HG03139 (cell line): ENCODE data around the gene RAB11B.
A peak's percentile ranks its signal among the peaks of the same experiment; 100 is the strongest.
"Not testable (repeated sequence)": the region's sequence is repeated elsewhere in the genome, so short reads cannot be mapped to it uniquely, and the experiment has no call there.

Experiments used
- ATAC-seq: cut with Tn5 transposase; IDR thresholded peaks from one replicate; pipeline ENCODE4 v1.9.1; 2021; ENCODE audit not compliant: unreplicated experiment

Gene RAB11B

DNA sequence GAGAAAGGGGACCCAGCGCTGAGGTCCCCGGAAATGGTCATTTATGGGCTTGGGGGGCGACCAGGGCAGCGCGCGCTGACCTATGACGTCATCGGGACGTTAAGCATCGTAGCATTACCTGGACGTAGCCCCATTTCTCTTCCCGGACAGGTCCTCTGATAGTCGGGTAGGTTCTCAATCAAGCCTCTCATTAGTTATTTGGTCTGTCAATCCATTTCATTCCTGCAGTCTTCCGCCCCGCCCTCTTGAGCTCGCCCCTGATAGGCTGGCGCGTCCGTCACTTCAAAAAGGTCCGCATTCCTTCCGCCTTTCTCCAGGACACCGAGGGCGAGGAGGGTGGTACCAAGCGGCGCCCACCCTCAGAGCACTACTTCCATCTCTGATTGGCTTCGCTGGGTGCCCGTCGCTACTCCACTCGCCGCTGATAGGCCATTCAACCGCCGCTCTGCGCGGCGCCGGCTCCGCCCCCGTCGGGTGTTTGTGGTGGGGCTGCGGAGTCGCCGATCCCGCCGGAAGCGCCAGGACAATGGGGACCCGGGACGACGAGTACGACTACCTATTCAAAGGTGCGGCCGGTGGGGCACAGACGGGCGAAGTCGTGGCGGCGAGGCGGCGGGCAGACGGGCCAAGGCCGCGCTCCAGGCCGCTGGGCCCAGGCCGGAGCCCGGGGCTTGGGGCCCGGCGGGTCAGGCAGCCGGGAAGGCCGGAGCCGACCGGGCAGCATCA, at the start of gene RAB11B:
RAB11B (plus strand) TSS at position 470 of the 726 bp plus-strand sequence; CDS start at position 527, 57 bp downstream.
- peak; percentile 88 for ATAC-seq

DNA sequence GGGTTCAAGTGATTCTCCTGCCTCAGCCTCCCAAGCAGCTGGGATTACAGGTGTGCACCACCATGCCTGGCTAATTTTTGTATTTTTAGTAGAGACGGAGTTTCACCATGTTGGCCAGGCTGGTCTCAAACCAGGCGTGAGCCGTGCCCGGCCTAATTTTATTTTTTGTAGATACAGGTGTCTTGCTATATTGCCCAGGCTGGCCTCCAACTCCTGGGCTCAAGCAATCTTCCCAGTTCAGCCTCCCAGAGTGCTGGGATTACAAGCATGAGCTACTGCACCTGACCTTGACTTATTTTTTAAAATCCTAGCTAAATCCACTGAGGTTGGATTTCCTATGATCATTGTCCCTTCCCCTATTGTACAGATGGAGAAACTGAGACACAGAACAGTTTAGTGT, 48.7 kb upstream of the RAB11B start:
- ATAC-seq = not testable (repeated sequence)

- ATAC-seq = no peak
Measured at GRCh38 chr19:8342316-8342683, 47.9 kb upstream of the RAB11B start.

- peak; percentile 91 for ATAC-seq
Measured at GRCh38 chr19:8342684-8343482, 47.3 kb upstream of the RAB11B start, which contains the start of gene KANK3. TSS of gene KANK3 (minus strand) at chr19:8343262. CDS start at chr19:8337828, 5,434 bp downstream.

DNA sequence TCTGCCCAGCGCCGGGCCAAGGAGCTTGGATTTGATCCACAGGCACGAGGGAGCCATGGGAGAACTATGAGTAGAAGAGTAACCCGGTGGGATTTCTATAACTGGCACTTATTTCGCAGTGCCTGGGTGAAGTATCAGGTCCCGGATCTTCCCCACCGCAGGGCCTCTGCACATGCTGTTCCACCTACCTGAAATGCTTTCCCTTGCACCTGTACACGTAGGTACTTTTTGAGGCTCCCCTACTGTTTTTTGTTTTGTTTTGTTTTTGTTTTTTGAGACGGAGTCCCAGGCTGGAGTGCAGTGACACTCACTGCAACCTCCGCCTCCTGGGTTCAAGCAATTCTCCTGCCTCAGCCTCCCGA, 46.7 kb upstream of the RAB11B start:
- ATAC-seq = no peak

DNA sequence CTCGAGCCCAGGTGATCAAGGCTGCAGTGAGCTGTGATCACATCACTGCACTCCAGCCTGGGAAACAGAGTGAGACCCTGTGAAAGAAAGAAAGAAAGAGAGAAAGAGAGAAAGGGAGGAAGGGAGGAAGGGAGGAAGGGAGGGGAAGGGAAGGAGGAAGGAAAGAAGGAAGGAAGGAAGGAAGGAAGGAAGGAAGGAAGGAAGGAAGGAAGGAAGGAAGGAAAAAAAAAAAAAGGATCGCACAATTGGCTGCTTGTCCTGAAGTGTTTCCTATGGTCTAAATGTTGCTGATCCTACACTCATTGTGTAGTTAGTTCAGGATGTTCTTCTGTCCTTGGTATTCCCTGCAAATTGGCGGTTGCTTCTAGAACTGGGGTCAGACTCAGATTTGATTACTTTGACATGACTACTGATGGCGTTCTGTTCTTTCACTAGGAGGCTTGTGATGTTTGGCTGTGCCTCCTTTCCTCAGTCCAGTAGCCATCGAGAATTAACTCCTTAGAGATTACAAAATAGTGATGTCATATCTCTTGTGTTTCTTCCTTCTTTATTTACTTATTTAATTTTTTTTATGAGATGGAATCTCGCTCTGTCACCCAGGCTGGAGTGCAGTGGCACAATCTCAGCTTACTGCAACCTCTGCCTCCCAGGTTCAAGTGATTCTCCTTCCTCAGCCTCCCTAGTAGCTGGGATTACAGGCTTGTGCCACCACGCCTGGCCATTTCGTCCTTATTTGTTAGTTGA, 40.4 kb upstream of the RAB11B start:
- not testable (repeated sequence) for ATAC-seq

DNA sequence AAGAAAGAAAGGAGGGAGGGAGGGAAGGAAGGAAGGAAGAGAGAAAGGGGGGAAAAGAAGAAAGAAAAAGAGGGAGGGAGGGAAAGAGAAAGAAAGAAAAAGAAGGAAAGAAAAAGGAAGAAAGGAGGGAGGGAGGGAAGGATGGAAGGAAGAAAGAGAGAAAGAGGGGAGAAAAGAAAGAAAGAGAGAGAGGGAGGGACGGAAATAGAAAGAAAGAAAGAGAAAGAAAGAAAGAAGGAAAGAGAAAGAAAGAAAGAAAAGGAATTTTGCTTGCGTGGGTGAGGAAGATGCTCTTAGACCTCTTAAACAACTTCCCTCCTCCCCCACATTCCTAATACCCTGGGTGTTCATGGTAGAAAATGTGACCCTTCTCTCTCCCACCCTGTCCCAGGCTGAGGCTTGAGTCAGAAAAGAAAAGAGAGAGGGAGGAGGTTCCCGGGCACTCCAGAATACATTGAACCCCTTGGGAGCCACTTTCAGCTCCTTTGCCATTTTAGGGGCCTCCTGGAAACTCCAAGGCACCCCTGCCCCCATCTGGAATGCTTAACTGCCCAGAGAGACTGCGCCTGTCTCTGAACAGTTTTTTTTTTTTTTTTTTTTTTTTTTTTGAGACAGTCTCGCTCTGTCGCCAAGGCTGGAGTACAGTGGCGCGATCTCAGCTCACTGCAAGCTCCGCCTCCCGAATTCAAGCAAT, 37.9 kb upstream of the RAB11B start:
- no peak for ATAC-seq

DNA sequence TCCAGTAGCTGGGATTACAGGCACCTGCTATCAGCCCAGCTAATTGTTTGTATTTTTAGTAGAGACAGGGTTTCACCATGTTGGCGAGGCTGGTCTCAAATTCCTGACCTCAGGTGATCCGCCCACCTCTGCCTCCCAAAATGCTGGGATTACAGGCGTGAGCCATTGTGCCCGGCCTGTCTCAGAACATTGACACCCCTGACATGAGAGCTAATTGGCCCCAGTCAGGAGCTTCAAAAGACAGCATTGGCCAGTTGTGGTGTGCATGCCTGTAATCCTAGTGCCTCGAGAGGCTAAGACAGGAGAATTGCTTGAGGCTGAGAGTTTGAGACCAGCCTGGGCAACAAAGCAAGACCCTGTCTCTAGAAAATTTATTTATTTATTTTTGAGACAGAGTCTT, 37.3 kb upstream of the RAB11B start:
- not testable (repeated sequence) for ATAC-seq

GRCh38 chr19:8355631-8356402, 34.3 kb upstream of the RAB11B start:
- no peak for ATAC-seq

DNA sequence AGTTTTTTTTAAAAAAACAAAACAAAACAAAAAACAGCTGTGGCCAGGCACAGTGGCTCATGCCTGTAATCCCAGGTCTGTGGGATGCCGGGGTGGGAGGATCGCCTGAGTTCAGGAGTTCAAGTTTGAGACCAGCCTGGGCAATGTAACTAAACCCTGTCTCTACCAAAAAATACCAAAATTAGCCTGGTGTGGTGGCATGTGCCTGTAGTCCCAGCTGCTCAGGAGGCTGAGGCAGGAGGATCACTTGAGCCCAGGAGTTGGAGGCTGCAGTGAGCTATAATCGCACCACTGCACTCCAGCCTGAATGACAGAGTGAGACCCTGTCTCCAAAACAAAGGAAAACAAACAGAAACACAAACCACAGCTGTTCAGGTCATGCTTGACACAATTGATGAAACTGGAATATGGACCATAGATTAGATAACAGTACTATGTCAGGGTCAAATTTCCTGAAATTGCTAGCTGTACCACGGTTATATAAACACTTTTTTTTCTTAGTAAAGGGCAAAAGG, 33.1 kb upstream of the RAB11B start:
- no peak for ATAC-seq

- ATAC-seq = no peak
Measured at GRCh38 chr19:8358948-8359347, 31.2 kb upstream of the RAB11B start.

- no peak for ATAC-seq
Measured at GRCh38 chr19:8360196-8360595, 30.0 kb upstream of the RAB11B start.

DNA sequence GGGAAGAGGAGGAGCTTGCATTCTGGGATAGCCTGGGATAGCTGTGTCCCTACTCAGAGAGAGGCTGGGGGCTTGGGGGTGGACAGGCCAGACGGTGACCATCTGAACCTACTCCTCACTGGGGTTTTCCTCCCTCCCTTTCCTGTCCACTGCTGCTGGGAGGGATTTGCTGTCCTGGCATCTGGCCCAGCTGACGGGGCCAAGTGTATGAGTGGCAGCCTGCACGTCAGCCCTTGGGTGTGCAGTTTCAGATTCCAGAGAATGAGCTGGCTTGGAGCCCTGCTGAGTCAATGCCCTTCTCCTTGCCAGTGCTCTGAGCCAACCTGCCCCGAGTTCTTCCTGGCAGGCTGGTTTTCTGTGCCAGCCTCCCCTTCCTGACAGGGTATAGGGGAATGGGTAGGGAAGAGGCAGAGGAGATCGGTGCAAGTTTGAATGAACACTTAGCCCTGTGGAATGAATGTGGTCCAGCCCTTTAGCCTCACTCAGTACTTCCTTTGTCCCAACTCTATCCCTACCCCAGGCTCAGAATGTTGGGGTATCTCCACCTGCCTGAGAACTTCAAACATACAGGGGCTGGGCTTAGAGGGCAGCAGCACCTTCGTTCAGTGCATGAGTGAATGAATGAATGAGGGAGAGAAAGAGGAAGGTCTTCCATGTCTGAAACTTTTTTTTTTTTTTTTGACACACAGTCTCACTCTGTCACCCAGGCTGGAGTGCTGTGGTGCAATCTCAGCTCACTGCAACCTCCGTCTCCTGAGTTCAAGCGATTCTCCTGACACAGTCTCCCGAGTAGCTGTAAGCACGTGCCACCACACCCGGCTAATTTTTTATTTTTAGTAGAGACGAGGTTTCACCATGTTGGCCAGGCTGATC, 28.0 kb upstream of the RAB11B start:
- no peak for ATAC-seq

DNA sequence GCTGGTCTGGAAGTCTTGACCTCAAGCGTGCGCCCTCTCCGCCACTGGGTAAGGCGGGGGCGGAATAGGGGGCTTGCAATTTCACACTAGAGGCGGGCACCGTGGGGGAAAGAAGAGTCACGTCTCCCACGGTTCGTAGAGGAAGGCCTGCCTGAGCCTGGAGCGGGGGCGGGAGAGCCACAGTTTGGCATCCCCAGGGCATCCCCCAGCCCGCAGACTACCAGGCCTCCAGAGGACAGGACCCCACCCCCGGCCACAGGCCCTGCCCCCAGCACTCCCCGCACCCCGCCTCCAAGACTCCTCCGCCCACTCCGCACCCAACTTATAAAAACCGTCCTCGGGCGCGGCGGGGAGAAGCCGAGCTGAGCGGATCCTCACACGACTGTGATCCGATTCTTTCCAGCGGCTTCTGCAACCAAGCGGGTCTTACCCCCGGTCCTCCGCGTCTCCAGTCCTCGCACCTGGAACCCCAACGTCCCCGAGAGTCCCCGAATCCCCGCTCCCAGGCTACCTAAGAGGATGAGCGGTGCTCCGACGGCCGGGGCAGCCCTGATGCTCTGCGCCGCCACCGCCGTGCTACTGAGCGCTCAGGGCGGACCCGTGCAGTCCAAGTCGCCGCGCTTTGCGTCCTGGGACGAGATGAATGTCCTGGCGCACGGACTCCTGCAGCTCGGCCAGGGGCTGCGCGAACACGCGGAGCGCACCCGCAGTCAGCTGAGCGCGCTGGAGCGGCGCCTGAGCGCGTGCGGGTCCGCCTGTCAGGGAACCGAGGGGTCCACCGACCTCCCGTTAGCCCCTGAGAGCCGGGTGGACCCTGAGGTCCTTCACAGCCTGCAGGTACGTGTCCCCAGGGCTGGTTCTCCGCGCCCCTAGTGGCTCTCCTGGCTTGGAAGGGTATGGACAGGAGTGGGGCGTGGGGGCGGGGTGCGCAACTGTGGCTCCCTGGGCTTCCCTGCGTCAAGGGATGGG, 26.1 kb upstream of the RAB11B start, which contains the start of gene ANGPTL4:
ANGPTL4 (plus strand) TSS at position 353 of the 969 bp plus-strand sequence; CDS start at position 520, 167 bp downstream.
- ATAC-seq = no peak

DNA sequence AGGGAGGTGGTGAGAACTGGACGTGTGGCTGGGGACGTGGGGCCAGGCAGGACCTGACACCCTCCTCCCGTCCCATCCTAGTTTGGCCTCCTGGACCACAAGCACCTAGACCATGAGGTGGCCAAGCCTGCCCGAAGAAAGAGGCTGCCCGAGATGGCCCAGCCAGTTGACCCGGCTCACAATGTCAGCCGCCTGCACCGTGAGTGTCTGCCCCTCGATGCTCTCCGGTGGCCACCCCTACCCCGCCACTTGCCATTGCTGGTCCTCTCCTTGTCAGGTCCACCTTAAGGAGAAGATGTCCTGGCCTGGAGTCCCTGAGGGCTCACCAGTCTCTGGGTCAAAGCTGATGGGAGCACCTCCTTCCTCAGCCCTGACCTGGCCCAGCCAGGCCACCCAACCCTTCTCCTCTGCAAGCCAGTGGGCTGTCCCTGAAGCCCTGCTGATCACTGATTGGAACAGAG, 24.0 kb upstream of the RAB11B start:
- ATAC-seq = no peak

DNA sequence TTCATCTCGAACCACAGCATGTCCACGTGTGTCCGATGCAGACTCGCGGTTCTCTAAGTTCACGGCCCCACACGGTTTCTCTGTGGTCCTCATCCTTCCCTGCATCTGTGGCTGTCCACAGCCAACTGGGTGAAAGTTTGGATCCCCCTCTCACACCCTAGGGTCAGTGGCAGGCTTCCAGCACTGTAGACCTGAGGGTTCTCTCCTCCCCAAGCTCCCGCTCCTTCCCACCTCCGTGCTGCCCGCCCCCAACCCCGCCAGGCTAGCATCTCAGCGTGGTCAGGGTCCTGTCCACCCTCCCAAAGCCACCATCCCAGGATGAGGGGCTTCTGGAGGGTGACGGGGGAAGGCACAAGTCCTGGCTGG, 23.2 kb upstream of the RAB11B start:
- ATAC-seq = no peak

DNA sequence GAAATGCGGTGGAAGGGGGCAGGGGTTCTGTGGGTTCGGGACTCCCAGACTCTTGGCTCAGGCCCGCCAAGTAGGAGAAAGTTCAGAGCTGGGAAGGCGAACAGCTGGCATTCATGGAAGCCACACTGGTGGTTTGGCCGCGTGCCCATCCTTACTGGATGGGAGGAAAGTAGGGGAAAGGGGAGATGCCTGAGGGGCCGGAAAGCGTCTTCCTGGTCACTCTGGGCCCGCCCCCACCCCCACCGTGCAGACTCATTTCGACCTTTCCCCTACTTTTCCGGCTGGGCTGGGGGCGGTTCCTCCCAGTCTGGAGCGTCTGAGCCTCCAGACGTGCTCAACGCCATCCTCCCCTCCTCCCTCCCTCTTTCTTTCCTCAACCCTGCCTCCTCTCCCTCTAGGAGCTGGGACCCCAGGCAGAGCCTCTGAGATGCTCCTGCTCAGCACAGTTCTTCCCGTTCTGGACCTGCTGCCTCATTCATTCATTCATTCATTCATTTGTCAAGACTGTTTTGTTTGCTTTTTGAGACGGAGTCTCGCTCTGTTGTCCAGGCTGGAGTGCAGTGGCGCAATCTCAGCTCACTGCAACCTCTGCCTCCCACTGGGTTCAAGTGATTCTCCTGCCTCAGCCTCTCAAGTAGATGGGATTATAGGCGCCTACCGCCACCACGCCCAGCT, 22.7 kb upstream of the RAB11B start:
- no peak for ATAC-seq
